ENCODE data around the gene JARID2.

- TF ChIP-seq EZH2 (IDR thresholded peaks at IDR 0.05; ENCODE audit: insufficient read depth, low read length), result no peak
- TF ChIP-seq CTCF (IDR thresholded peaks at IDR 0.05; ENCODE audit: insufficient read depth, low read depth, low read length), result no peak
Observed at GRCh38 chr6:15352220-15352619, 106.4 kb downstream of the JARID2 start.
